Hematopoietic multipotent progenitor cell treated with erythropoietin and hydrocortisone succinate and interleukin-3 and kit ligand, for 6 days (in vitro differentiated cells): ENCODE results near the gene ATP8B2.
"Not testable (repeated sequence)": the region's sequence is repeated elsewhere in the genome, so short reads cannot be mapped to it uniquely, and the experiment has no call there.

Source experiments
- DNase-seq: peaks from one replicate; pipeline ENCODE4 v3.0.0-alpha.2; 2015

ATP8B2 gene

DNA sequence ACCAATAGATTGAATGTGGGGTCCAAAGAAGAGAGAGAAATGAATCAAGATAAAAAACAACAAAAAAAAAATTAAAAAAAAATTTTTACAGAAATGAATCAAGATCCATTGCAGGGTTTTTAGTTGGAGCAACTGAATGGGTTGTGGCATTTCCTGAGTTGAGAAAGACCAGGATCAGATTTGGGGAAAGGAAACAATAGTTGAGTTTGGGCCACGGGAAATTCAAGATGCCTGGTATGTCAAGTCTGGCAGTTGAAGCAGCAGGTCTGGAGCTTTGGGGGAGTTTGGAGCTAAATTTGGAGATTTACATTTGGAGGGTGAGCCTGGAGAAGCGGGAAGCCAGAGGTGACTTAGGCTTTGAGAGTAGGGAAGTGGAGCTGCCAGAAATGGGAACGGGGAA is 22.6 kb downstream of the ATP8B2 start:
- DNase-seq, result no peak

DNA sequence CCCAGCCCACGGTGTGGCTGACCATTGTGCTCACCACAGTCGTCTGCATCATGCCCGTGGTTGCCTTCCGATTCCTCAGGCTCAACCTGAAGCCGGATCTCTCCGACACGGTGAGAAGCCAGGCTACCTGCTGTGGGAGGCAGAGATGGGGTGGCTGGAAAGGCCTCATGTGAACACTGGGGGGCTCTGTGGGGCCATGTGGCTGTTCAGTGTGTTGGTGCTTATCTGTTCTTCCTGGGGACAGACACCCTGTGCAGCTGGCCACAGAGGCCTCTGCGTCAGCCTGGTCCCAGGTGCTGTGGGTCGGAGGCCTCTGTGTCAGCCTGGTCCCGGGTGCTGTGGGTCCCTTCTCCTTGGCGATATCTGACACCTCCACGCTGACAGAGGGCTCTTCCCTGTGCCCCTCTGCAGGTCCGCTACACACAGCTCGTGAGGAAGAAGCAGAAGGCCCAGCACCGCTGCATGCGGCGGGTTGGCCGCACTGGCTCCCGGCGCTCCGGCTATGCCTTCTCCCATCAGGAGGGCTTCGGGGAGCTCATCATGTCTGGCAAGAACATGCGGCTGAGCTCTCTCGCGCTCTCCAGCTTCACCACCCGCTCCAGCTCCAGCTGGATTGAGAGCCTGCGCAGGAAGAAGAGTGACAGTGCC is 23.2 kb downstream of the ATP8B2 start:
- peak; percentile 77 for DNase-seq

DNA sequence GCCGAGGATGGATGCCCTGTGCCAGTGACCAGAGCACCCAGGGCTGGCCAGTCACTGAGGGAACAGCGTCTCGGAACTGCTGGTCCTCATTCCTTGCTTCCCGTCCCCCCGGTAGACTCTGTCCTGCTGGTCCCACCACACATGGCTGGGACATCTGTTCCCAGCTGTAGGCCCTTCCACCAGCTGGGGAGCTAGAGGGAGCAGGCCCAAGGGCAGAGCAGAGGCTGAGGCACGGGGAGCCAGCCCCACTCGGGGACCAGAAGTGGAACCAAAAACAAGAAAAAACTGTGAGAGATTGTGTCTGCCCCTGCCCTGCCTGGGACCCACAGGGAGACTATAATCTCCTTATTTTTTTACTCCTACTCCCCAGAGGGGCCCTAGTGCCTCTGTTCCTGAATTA is 23.8 kb downstream of the ATP8B2 start:
- DNase-seq, result no peak

DNA sequence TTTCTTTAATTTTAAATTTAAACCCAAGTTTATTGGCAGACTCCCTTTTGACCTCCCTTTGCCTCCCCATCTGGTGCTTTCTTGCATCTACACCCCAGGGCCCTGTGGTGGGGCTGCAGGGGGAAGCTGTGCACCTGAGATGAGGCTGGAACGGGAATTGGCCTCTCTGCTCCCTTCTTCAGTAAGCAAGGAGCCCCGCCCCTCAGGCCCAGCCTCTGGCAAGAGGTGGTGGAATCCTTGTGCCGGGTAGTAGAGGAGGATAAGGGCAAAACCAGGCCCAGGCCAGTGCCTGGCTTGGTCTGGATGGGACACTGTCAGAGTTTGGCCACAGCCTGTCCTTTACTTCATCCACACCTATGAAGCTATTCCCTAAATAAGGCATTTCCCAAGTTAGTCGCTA is 25.1 kb downstream of the ATP8B2 start:
- no peak for DNase-seq

DNA sequence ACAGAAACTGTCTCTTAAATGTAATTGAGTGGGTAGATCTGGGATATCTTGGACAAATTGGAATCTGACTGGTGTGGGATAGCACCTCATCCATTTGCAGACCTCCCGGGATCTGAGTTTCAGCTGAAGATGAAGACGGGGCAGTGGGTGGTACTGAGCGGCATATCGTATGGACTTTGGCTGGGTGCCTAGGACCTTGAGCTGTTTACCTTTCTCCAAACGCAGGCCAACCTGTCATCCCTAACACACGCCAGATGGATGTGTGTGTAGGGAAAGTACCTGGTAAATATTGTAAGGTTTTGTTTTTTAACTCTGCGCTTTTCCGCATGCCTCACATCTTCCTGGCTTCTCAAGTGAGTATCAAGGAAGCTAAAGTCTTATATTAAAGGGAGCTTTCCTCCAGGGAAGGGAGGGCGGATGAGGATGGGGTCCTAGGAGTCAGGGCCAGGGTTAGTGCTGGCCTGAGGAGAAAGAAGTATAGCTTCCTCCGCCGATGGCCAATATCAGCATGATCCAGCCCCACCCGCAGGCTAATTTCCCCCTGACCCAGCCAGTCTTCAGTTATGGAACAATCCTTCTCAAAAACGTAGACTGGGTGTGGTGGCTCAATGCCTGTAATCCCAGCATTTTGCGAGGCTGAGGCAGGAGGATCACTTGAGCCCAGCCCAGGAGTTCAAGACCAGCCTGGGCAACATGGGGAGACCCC is 26.2 kb downstream of the ATP8B2 start:
- peak; percentile 23 for DNase-seq

DNA sequence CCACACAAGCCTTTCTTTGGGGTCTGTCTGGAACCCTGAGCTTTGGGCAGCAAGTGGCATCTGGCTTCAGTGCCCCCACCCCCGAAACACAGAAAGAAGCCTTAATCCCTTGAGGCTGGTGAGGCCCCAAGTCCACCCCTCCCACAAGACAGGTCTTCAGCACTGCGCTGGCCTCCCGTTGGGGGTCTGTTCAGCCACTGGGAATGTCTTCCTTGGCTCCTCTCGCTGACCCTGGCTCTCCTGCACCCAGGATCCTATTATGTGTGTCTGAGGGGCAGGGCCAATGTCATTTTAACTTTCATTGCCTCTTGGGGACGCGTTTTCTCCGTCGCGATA is 26.9 kb downstream of the ATP8B2 start:
- no peak for DNase-seq

DNA sequence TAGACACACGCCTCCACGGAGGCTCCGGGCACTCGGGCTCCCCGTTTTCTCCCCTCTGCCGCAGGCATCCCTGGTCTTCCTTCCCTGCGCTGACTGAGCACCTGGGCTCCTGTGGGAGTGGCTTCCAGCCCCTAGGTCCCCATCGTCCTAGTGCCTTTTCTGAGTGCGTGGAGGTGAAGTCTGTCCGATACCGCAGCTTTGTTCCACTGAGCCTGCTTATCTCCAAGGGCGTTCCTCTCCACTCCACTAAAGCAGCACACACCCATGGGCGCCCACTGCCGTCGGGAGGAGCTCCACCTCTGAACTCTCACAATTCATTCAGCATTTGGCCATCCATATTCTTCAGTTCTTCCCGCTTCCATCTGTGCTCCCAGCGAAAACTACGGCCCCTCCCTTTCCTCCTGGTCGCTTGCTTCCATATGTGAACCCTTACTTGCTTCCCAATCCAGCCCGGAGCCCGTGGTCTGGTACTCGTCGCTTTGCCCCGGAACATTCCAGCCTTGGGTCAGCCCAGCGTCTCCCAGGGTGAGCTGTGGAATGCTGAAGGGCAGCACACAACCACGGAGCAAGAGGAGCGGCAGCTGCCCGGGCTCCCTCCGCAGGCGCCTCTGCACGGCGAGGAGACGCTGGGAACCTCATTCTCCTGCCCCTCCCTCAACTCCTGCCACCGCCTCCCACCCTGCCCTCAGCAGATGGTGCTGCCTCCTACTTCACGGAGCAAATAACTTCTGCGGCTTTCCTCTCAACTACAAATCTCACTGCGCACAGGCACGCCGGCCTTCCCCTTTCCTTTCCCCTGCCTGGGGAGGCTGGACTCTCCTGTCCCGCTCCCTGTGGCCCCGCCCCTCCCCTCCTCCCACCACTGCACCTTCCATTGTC is 27.5 kb downstream of the ATP8B2 start:
- peak; percentile 93 for DNase-seq

DNA sequence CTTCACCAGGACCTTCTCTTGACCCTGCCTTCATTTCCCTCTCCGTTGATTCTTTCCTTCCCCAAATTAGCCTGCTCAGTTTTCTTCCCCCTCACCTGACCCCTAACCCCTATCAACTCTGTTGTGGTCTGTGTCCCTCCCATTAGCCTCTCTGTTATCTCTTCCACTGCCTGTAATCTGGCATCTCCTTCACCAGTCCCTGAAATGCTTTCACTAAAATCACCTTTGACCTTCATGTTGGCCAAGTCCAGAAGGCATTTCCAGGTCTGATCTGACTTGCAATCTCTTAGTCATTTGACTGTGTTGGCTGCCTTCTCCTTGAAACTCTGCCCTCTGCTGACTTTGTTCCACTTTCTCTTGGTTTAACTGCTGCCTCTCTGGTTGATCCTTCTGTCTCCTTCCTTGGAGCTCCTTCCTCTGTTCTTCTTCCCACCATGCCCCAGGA is 28.2 kb downstream of the ATP8B2 start:
- DNase-seq, result peak; percentile 86

DNA sequence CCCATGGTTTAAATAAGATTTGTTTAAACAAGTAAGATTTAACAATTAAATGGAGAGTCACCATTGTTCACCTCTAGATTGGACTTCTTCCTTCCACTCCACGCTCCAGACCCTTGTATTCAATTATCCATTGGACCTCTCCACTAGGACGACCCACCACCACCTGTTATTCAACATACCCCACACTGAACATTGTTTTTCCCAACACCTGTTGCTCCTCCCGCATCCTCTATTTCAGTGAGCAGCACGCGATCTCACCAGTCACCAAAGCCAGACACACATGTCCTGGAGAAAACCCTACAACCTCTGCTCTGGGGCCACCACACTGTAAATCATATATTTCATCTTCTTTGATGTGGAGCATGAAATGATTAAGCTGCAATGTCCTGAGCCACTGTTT is 28.6 kb downstream of the ATP8B2 start:
- no peak for DNase-seq

DNA sequence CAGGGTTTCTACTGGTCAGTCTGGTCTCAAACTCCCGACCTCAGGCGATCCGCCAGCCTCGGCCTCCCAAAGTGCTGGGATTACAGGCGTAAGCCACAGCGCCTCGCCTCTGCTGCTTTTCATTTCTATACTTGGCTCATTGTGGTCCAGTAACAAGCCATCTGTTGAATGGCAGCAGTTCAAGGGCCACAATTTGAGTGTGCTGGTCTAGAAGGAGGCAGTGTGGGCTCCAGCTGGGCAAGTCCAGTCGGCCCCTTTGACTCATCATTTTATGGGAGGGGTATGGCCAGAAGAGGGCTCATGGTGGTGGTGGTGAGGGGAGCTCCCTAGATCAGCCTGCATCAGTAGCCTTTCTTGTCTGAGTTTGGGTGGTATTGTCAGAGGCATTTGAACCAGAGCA is 33.2 kb downstream of the ATP8B2 start:
- DNase-seq, result no peak

DNA sequence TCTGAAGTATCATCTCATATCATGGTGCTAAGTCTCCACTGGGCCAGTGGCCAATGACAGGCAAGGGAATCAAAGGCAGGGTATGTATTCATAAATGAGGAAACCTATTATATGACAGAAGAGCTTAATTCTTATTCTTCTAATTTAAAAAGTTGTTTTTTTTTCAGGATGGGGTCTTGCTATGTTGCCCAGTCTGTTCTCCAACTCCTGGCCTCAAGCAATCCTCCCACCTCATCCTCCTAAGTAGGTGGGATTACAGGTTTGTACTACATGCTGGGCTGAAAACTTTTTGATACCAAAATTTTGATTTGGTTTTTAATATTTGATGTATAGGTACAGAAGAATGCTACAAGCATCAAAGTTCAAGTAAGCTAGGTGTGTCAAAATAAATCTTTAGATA is 35.0 kb downstream of the ATP8B2 start:
- DNase-seq, result no peak

DNA sequence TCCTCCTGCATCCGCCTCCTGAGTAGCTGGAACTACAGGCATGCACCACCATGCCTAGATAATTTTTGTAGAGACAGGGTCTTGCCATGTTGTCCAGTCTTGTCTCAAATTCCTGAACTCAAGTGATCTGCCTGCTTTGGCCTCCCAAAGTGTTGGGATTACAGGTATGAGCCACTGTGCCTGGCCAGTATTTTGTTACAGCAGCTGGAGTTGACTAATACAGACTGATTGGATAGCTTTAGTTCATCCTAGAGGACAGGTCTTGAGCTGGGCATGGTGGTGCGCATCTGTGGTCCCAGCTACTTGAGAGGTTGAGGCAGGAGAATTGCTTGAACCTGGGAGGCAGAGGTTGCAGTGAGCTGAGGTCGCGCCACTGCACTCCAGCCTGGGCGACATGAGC is 35.6 kb downstream of the ATP8B2 start:
- DNase-seq, result not testable (repeated sequence)

DNA sequence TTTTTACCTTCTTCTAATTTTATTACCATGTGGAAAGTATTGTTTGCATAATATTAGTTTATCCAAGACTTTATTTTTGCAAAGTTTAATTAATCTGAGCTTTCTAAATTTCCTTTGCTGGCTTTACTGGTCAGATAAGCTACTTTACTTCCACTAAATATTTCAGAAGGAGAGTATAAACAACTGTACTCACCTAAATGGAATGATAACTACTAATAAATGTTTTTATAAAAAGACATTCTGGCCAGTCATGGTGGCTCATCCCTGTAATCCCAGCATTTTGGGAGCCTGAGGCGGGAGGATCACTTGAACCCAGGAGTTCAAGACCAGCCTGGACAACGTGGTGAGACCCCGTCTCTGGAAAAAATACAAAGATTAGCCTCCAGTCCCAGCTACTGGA is 36.0 kb downstream of the ATP8B2 start:
- no peak for DNase-seq

DNA sequence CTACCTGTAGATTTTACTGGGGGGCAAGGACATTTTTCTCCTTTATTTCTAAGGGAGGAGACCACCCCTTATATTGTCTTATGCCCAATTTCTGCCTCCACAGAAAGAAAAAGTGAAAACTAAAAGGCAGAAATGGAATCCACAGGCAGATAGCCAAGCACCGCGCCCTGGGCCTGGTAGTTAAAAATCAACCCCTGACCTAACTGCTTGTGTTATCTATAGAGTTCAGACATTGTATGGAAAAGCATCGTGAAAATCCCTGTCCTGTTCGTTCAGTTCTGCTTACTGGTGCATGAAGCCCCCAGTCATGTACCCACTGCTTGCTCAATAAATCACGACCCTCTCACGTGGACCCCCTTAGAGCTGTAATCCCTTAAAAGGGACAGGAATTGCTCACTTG is 46.1 kb downstream of the ATP8B2 start:
- peak; percentile 73 for DNase-seq

DNA sequence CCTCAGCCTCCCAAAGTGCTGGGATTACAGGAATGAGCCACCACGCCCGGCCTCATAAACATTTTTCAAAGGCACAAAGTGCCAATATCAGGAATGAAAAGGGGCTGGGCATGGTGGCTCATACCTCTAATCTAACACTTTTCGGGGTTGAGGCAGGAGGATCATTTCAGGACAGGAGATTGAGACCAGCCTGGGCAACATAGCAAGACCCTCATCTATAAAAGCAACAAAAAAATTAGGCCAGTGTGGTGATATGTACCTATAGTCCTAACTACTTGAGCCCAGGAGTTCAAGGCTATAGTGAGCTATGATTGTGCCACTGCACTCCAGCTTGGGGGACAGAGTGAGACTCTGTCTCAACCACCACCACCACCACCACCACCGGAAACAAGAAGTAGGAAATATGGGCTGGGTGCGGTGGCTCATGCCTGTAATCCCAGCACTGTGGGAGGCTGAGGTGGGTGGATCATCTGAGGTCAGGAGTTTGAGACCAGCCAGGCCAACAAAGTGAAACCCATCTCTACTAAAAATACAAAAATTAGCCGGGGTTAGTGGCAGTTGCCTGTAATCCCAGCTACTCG is 48.5 kb downstream of the ATP8B2 start:
- DNase-seq, result not testable (repeated sequence)

DNA sequence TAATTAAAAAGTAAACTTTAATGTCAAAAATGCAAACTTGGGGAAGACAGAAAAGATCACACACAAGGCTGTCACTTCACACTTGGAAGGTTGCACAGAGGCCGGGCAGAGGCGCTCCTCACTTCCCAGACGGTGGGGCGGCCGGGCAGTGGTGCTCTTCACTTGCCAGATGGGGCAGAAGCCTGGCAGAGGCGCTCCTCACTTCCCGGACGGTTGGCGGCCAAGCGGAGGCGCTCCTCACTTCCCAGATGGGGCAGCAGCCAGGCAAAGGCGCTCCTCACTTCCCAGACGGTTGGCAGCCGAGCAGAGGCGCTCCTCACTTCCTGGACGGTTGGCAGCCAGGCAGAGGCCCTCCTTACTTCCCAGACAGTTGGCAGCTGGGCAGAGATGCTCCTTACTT is 54.0 kb downstream of the ATP8B2 start:
- DNase-seq, result no peak

DNA sequence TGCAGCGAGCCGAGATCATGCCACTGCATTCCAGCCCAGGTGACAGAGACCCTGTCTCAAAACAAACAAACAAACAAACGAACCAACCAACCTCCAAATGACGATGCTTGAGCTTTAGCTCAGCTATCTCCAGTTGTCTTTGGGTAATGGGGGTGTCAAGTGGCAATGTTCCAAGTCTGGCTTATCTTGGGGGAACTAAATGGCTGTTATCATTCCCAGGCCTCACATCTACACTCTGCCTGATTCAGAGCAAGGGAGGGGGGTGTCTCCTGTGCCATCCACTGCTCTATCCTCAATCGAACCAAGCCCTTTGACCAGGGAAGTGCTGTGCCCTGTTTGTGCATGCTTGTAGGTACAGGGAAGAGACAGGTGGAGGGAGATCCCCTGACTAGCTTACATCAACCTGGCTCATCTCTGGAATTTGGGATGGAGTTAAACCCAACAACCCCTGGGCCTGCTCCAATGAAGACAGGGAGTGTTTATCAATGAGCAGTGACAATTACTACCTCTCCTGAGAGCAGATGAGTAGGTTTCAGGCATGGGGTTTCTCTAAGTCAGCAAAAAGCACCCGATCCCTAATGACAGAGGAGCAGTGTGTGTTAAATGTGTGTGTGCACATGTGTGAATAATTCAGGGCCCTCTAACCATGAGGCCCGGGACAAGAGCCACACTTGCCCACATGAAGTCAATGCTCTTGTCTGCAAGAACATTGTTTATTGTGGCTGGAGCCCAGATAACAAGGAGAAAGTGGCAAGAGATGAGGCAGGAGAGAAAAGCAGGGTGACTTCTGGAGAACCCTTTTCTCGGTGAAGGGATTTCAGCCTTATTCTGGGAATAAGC is 59.5 kb downstream of the ATP8B2 start:
- peak; percentile 93 for DNase-seq

DNA sequence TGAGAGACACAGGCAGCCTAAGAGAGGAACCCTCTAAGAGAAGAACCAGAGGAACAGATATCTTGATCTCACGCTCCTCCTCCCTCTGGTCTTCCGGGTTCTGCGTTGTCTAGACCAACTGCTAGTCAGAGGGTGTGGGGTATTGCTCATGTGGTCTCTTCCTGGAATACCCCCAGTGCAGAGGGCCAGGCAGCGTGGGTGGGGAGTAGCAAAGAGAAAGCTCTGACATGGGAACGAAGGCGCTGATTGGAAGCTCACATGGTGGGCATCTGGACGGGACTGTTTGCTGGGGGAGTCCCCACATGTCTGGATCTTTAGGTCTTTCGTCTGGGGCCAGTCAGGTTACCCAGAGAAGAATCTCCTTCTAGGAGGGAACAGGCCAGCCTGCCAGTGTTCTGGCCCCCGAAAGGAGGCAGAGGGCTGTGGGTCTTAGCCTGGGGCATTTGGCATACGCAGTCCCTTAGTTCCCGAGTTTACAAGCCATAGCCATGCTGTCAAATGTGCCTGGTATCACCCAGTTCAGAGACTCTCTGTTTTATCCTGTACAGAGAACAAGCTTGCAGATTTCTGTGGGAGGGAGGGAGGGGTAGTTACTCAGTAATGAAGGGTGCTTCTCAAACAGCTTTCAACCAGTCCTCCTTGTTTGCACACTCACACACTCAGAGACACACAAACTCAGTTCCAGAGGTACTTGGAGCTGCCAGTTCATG is 61.5 kb downstream of the ATP8B2 start:
- peak; percentile 82 for DNase-seq

DNA sequence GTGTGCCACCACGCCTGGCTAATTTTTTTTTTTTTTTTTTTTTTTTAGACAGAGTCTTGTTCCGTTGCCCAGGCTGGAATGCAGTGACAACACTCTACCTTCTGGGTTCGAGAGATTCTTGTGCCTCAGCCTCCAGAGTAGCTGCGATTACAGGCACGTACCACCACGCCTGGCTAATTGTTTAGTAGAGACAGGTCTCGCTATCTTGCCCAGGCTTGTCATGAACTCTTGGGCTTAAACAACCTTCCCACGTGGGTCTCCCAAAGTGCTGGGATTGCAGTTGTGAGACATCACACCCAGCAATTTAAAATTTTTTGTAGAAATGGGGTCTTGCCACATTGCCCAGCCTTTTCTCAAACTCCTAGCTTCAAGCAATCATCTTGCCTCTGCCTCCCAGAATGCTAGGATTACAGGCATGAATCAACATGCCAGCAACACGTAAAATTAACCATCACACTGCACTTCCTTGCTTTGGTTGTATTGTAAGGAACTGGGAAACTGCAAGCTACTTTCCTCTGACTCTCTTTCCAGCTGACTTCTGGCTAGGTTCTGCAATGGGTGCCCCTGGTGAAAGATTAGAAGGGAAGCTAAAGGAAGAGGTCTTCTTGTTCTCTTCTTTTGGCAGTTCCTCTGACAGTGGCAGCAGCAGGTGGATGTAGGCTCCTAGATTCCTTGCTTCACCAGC is 65.9 kb downstream of the ATP8B2 start:
- no peak for DNase-seq

DNA sequence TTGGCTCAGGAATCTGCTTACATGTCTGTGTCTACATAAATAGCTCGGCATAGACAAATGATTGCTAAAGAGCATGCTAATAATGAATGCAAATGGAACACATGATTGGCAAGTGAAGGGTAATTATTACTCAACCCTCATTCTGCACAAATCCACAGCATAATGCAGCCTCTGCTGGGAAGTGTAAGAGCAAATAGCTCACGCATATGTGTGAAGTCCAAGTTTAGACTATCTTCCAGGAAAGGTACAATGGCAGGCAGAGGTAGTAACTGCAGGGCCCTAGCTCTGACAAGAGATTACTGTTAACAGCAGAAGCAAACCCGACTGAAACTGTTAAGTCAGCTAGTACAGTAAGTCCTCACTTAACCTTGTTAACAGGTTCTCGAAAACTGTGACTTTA is 72.8 kb downstream of the ATP8B2 start:
- DNase-seq, result no peak

DNA sequence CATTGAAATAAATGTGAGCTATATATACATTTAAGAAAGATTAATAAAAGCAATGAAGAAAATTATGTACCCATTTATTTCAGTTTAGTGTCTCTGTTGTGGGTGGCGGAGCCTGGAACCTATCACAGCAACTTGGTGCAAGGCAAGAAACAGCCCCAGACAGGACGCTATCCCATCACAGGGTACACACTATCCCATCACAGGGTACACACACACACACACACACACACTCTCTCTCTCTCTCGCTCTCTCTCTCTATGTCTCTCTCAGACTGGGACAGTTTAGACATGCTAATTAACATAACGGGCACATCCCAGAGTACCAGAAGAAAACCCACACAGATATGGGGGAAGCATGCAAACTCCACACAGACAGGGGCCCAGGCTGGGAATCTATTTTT is 73.4 kb downstream of the ATP8B2 start:
- DNase-seq, result no peak
